Neural progenitor cell (in vitro differentiated cells): Measurements from ENCODE around the gene PPM1E.

ENCODE experiments used
- EZH2 ChIP-seq: fragments of 200-600 bp; sonication (generic); IDR thresholded peaks from 2 replicates; pipeline ENCODE4 v1.6.1; 2017; ENCODE audit warnings: antibody characterized with exemption, mild to moderate bottlenecking, moderate library complexity
- EZH2phosphoT487 ChIP-seq: fragments of 200-600 bp; sonication (generic); IDR thresholded peaks from 2 replicates; pipeline ENCODE4 v1.6.1; 2017; ENCODE audit warnings: antibody characterized with exemption
- TF ChIP-seq, protein P1 (sequence below): fragments of 200-600 bp; sonication (generic); IDR thresholded peaks from 2 replicates; pipeline ENCODE4 v1.5.1; 2017; ENCODE audit warnings: antibody characterized with exemption, mild to moderate bottlenecking

DNA sequence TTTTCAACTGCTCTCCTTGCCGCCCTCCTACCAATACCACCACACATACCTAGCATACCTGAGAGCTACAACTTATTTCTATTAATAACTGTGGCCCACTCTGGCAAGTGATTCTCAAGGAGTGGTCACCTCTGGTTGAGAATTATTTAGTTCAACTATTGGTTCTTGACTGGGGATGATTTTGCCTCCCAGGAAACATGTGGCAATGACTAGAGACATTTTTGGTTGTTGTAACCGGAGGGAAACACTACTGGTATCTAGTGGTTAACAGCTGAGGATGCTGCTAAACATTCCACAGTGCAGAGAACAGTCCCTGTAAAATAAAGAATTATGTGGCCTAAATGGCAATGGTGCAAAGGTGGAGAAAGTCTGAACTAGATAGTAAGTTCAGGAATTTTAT, 254.4 kb downstream of the PPM1E start:
- TF ChIP-seq EZH2 (no peak), EZH2phosphoT487 (no peak)
- TF ChIP-seq, protein P1, sequence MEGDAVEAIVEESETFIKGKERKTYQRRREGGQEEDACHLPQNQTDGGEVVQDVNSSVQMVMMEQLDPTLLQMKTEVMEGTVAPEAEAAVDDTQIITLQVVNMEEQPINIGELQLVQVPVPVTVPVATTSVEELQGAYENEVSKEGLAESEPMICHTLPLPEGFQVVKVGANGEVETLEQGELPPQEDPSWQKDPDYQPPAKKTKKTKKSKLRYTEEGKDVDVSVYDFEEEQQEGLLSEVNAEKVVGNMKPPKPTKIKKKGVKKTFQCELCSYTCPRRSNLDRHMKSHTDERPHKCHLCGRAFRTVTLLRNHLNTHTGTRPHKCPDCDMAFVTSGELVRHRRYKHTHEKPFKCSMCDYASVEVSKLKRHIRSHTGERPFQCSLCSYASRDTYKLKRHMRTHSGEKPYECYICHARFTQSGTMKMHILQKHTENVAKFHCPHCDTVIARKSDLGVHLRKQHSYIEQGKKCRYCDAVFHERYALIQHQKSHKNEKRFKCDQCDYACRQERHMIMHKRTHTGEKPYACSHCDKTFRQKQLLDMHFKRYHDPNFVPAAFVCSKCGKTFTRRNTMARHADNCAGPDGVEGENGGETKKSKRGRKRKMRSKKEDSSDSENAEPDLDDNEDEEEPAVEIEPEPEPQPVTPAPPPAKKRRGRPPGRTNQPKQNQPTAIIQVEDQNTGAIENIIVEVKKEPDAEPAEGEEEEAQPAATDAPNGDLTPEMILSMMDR: no peak
